Psoas muscle (tissue), 8 donors: ENCODE results near the gene FOXP1. TPM values are rescaled to one million over a fixed set of nuclear protein-coding genes. Genes with fewer than 3 reads are reported as not detected.
"Not testable (repeated sequence)": the region's sequence is repeated elsewhere in the genome, so short reads cannot be mapped to it uniquely, and the experiment has no call there.

ENCODE experiments used
- ATAC-seq, 4 donors: fragments of 200-7000 bp; cut with Tn5 transposase; one replicate each; pipeline ENCODE4 v1.9.1; 2020; ENCODE audit warnings: moderate library complexity in 3 of 4, mild to moderate bottlenecking in 2 of 4
- DNase-seq, 2 donors: peaks; one replicate each; pipeline ENCODE4 v3.0.0-alpha.2; 2020
- H3K27ac ChIP-seq: fragments of 200-600 bp; one replicate; pipeline ENCODE4 v1.8.0; 2022
- H3K27me3 ChIP-seq, 3 donors: fragments of 200-600 bp in 1 of 3; one replicate each; pipeline versions ENCODE4 v1.6.1 to v1.8.0; 2013 to 2022; ENCODE audit warnings: low read length in 2 of 3, mild to moderate bottlenecking in 2 of 3, moderate library complexity in 1 of 3; ENCODE audit not compliant: insufficient read depth in 3 of 3
- H3K36me3 ChIP-seq, 2 donors: fragments of 200-600 bp in 1 of 2; one replicate each; pipeline versions ENCODE4 v1.6.1 to v1.8.0; 2013 to 2022; ENCODE audit warnings: low read depth in 1 of 2, mild to moderate bottlenecking in 1 of 2, moderate library complexity in 1 of 2; ENCODE audit not compliant: insufficient read depth in 1 of 2
- H3K4me1 ChIP-seq: fragments of 200-600 bp; one replicate; pipeline ENCODE4 v1.8.0; 2022
- H3K4me3 ChIP-seq: fragments of 200-600 bp; one replicate; pipeline ENCODE4 v1.8.0; 2022; ENCODE audit warnings: mild to moderate bottlenecking
- H3K9me3 ChIP-seq: fragments of 200-600 bp; one replicate; pipeline ENCODE4 v1.8.0; 2022
- CTCF ChIP-seq: fragments of 200-600 bp; IDR thresholded peaks from one replicate; pipeline ENCODE4 v1.8.0; 2022; ENCODE audit warnings: antibody characterized with exemption
- WGBS, 3 donors: extraction: QIAGEN DNeasy Blood & Tissue Kit; methylation state at CpG; one replicate each; pipeline versions ENCODE4 v1.1.6 to v1.1.7; 2013; 5-methylcytosine and 5-hydroxymethylcytosine counted together
- intact Hi-C, 2 donors: fragments of 100-400 bp; cut with DNase I; formaldehyde crosslinking; loops; one replicate each; pipeline versions ENCODE4 v1.11.0 to v1.14.2; 2022
- polyA plus RNA-seq, 3 donors: library from polyadenylated mRNA; stranded (reverse); fragments of 200-250 nt; gene quantifications; one replicate each; pipeline ENCODE4 v1.2.3, GENCODE V29; 2013
- total RNA-seq, 4 donors: library from RNA; stranded (reverse); fragmentation: NEBNext Ultra II Directional in 2 of 4; extraction: Animal tissue kit (Norgen Biotek cat#: 25700) in 2 of 4; gene quantifications; one replicate each; pipeline versions ENCODE4 v1.2.1 to v1.2.4, GENCODE V29; 2021 to 2023
- donor health status: healthy with polysubstance abuse.
- donor health status: DM: no; HTN: no; CAD: no; lungs with moderate emphysema.
- donor health status: Bipolar disorder and iron deficiency.
- donor health status: healthy.
- donor health status: DM: yes; HTN: yes; CAD: no.
- donor health status: DM: no; HTN: no; CAD: no.
- donor health status: DM: no; HTN: no; CAD: no.
- donor health status: DM: yes; HTN: yes; CAD: no.

The FOXP1 gene
- total and polyA plus RNA-seq, 7 donors = 2.6 to 26.4 (median 15.4) TPM

DNA sequence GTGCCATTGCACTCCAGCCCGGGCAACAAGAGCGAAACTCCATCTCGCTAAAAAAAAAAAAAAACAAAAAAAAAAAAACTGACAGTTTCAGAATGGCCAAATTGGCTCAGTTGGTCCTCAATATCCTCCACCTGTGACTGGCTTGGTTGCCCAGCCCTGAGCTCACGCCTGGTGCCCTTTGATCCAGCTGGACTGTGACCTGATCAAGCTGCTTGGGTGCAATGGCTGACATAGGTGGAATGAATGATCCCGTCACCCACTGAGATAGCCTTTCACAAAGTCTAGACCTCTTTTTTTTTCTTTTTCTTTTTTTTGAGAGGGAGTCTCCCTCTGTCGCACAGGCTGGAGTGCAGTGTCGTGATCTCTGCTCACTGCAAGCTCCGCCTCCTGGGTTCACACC is 254.6 kb downstream of the FOXP1 start:
- 96 to 98% (median 98%) methylated on average over 8 of the region's 8 CpGs for WGBS, 3 donors
- DNase-seq (no peak), ATAC-seq (no peak)
- intact Hi-C loops = no loop called here
- Histone ChIP-seq H3K4me1 (no peaks in the 10 kb centered on the region), H3K4me3 (no peak overlapping the region), H3K36me3 (no peaks in the 10 kb centered on the region), H3K27me3 (no peaks in the 10 kb centered on the region), H3K9me3 (no peaks in the 10 kb centered on the region), H3K27ac (no peak overlapping the region)
- no peak for TF ChIP-seq CTCF

GRCh38 chr3:71327936-71328335 is 255.6 kb downstream of the FOXP1 start:
- Histone ChIP-seq H3K4me3 (no peak overlapping the region), H3K36me3 (no peaks in the 10 kb centered on the region), H3K4me1 (no peaks in the 10 kb centered on the region), H3K27me3 (no peaks in the 10 kb centered on the region), H3K9me3 (no peaks in the 10 kb centered on the region), H3K27ac (no peak overlapping the region)
- intact Hi-C loops = no loop called here
- DNase-seq (no peak), ATAC-seq (no peak)
- TF ChIP-seq CTCF = no peak
- WGBS, 3 donors = 87 to 90% (median 89%) methylated on average over 4 of the region's 4 CpGs

GRCh38 chr3:71325715-71326114 is 257.8 kb downstream of the FOXP1 start:
- ATAC-seq = no peak
- no peaks in the 10 kb centered on the region for H3K9me3 ChIP-seq
- no peak overlapping the region for H3K4me3 ChIP-seq
- intact Hi-C loops = no loop called here
- no peak for TF ChIP-seq CTCF
- no peak overlapping the region for H3K27ac ChIP-seq
- 77 to 81% (median 79%) methylated on average over 3 of the region's 3 CpGs for WGBS, 3 donors
- no peak for DNase-seq
- no peaks in the 10 kb centered on the region for H3K4me1 ChIP-seq
- no peaks in the 10 kb centered on the region for H3K27me3 ChIP-seq
- no peaks in the 10 kb centered on the region for H3K36me3 ChIP-seq

GRCh38 chr3:71324224-71324623 is 259.3 kb downstream of the FOXP1 start:
- H3K36me3 ChIP-seq, intact Hi-C loops, H3K4me3 ChIP-seq, DNase-seq, H3K4me1 ChIP-seq, H3K27ac ChIP-seq, H3K9me3 ChIP-seq, H3K27me3 ChIP-seq, ATAC-seq: not testable (repeated sequence)
- WGBS, 3 donors = 77 to 97% (median 87%) methylated on average over 5 of the region's 5 CpGs

GRCh38 chr3:71323558-71323957 is 260.0 kb downstream of the FOXP1 start:
- intact Hi-C loops = no loop called here
- no peaks in the 10 kb centered on the region for H3K4me1 ChIP-seq
- no peaks in the 10 kb centered on the region for H3K9me3 ChIP-seq
- no peak overlapping the region for H3K27ac ChIP-seq
- no peak overlapping the region for H3K4me3 ChIP-seq
- TF ChIP-seq CTCF = no peak
- 87 to 99% (median 98%) methylated on average over 5 of the region's 5 CpGs for WGBS, 3 donors
- H3K36me3 ChIP-seq = no peaks in the 10 kb centered on the region
- DNase-seq = no peak
- H3K27me3 ChIP-seq = no peaks in the 10 kb centered on the region
- no peak for ATAC-seq
